Activated naive CD4-positive, alpha-beta T cell treated with anti-CD3 and anti-CD28 coated beads, Interleukin-2, amount 50 U/mL, for 24 hours (primary cell): ENCODE measurements around the gene UBALD1.
A peak's percentile ranks its signal among the peaks of the same experiment; 100 is the strongest.
"Not testable (repeated sequence)": the region's sequence is repeated elsewhere in the genome, so short reads cannot be mapped to it uniquely, and the experiment has no call there.

ENCODE experiments used
- H3K27ac Mint-ChIP-seq: one replicate; pipeline ENCODE4 v1.8.0; 2021; ENCODE audit warnings: mild to moderate bottlenecking, mixed read lengths
- H3K27me3 Mint-ChIP-seq: one replicate; pipeline ENCODE4 v1.8.0; 2021; ENCODE audit warnings: mixed read lengths
- H3K36me3 Mint-ChIP-seq: one replicate; pipeline ENCODE4 v1.8.0; 2021; ENCODE audit warnings: mixed read lengths
- H3K4me1 Mint-ChIP-seq: one replicate; pipeline ENCODE4 v1.8.0; 2021; ENCODE audit warnings: mixed read lengths
- H3K4me3 Mint-ChIP-seq: one replicate; pipeline ENCODE4 v1.8.0; 2021; ENCODE audit warnings: mild to moderate bottlenecking, mixed read lengths
- H3K9me3 Mint-ChIP-seq: one replicate; pipeline ENCODE4 v1.8.0; 2021; ENCODE audit warnings: mixed read lengths

UBALD1 gene

DNA sequence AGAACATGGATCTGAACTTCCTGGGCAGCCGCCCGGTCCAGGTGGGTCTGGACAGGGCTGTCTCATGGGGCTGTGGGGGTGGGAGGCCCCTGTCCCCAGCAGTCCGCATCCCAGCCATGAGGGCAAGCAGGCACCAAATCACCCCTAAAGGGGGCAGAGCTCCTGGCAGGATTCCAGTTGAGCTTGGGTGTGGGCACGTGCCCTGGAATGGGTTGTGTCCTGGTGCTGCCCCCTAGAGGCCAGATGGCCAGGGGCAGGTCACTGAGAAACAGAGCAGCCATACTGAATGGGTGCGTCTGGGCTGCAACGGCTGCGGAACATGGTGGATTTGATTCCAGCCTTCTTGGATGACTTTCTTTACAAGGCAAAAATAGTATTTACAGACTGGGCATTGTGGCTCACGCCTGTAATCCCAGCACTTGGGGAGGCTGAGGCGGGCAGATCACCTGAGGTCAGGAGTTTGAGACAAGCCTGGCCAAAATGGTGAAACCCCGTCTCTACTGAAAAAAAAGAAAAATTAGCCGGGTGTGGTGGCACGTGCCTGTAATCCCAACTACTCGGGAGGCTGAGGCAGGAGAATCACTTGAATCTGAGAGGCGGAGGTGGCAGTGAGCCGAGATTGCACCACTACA is 35.9 kb upstream of the UBALD1 start:
- H3K27ac Mint-ChIP-seq, H3K36me3 Mint-ChIP-seq, H3K4me3 Mint-ChIP-seq, H3K27me3 Mint-ChIP-seq, H3K9me3 Mint-ChIP-seq: not testable (repeated sequence)
- H3K4me1 Mint-ChIP-seq, result peaks cover 37% of the 10 kb centered on the region

DNA sequence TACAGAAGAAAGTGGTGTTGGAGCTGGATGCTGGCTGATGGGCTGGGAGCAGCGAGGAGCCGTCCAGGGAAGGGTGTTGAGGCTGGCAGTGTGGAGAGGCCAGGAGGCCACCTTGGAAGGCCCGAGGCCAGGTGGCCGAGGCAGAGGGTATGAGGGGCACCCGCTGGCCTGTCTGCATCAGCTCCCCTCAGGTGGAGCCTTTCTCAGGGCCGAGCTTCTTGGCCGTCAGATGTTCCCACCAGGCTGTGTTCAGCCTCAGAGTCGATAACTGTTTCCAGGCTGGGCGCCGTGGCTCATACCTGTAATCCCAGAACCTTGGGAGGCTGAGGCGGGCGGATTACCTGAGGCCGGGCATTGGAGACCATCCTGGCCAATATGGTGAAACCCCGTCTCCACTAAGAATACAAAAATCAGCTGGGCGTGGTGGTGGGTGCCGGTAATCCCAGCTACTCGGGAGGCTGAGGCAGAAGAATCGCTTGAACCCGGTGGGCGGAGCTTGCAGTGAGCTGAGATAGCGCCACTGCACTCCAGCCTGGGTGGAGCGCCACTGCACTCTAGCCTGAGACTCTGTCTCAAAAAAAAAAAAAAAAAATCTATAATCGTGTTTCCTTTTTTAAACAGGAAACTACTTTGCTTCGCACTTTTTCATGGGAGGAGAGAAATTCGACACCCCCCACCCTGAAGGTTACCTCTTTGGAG is 35.2 kb upstream of the UBALD1 start:
- H3K4me3 Mint-ChIP-seq, result no peak overlapping the region
- H3K27ac Mint-ChIP-seq, result no peak overlapping the region
- peaks cover 4% of the 10 kb centered on the region for H3K36me3 Mint-ChIP-seq
- H3K4me1 Mint-ChIP-seq, result peaks cover 41% of the 10 kb centered on the region
- H3K9me3 Mint-ChIP-seq, result no peaks in the 10 kb centered on the region
- no peaks in the 10 kb centered on the region for H3K27me3 Mint-ChIP-seq

DNA sequence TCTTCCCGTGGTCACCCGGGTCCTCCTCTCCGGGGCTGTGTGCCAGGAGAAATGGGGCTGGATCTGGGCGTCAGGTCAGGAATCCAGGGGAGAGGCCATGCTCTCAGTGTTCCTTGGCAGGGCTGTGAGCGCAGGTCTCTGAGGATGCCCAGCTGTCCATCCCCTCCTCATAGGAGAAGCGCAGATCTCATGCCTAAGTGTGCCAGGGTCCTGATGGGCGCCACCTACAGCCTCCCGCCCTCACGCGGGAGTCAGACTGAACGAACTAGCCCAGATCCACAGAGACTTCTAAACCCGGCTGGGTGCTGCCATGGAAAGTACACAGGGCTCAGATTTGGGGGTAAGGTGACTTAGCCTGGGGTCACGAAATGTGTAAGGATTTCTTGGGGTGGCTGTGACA is 34.2 kb upstream of the UBALD1 start:
- peaks cover 41% of the 10 kb centered on the region for H3K4me1 Mint-ChIP-seq

DNA sequence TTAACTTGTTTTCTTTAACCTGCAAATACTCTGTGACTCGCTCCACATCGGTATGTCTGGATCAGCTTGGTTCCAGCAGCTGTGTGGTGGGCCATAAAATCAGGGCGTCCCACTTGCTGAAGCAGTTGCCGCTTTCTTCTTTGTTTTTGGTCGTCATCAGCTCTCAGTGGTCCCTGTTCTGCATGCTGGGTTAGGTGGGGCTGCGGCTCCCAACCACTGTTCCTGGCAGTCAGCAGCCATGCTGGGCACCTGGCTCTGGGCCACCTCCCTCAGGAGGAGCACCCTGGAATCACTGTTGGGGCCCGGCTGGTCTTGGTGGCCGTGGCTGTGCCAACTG is 32.9 kb upstream of the UBALD1 start:
- Mint-ChIP-seq H3K9me3 (no peaks in the 10 kb centered on the region), H3K4me1 (peaks cover 41% of the 10 kb centered on the region), H3K4me3 (no peak overlapping the region), H3K36me3 (peaks cover 2% of the 10 kb centered on the region), H3K27me3 (no peaks in the 10 kb centered on the region), H3K27ac (peak overlapping the region; percentile 51)

More for the DNA sequence above, 34.2 kb upstream of the UBALD1 start:
- H3K36me3 Mint-ChIP-seq, result peaks cover 4% of the 10 kb centered on the region
- no peak overlapping the region for H3K4me3 Mint-ChIP-seq
- no peak overlapping the region for H3K27ac Mint-ChIP-seq
- no peaks in the 10 kb centered on the region for H3K27me3 Mint-ChIP-seq
- H3K9me3 Mint-ChIP-seq, result no peaks in the 10 kb centered on the region

DNA sequence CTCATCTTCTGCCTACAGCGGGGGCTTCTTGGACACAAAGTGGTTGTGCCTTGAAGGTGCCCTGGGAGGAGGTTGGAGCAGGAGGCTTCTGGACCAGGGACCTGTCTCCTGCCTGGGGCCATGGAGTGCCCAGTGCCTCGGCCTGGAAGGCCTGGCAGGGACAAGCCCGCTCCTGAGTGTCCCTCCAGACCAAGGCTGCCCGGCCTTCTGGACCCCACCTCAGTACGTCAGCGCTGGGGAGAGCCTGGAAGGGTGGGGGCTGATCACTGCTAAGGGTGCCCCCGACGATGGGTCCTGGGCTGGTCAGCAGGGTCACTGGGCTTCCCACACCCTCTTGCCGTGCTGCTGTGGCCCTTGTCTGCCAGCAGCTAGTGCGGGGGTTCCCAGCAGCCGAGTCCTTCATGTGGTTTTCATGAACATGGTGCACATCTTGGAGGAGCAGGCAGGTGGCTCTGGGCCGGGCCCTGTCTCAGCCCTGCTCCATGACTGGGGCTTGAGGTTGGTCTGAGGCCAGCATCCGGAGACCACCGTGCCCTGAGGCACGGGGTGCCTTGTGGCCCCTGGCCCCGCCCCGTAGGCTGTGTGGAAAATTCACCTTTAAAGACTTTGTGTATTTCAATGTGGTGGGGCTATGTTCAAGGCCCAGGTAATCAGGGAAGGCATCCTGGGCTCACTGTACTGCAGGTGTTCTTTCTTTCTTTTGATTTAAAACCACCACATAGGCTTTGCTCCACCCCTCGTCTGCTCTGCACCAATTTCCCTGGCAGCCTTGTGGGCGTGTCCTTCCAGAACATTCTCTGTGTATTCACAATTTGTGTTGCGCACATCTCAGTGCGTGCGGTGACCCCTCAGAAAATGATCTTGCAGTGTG is 32.3 kb upstream of the UBALD1 start:
- Mint-ChIP-seq H3K9me3 (no peaks in the 10 kb centered on the region), H3K27ac (peak overlapping the region; percentile 51), H3K27me3 (no peaks in the 10 kb centered on the region), H3K36me3 (peaks cover 2% of the 10 kb centered on the region), H3K4me3 (no peak overlapping the region), H3K4me1 (peaks cover 41% of the 10 kb centered on the region)

DNA sequence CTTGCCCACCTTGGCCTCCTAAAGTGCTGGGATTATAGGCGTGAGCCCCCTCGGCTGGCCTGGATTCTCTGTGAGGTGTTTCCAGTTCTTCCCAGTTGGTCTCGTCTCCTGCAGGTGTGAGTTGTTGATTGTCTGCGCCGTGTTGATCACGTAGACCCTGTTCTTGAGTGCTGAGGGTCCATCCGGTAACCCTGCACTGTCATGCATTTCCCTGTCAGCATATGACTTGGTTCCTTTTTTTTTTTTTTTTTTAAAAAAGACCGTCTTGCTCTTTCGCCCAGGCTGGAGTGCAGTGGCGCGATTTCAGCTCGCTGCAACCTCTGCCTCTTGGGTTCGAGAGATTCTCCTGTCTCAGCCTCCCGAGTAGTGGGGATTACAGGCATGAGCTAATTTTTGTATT is 27.2 kb upstream of the UBALD1 start:
- peaks cover 37% of the 10 kb centered on the region for H3K4me1 Mint-ChIP-seq
- no peaks in the 10 kb centered on the region for H3K9me3 Mint-ChIP-seq
- no peak overlapping the region for H3K4me3 Mint-ChIP-seq
- H3K36me3 Mint-ChIP-seq, result no peaks in the 10 kb centered on the region
- no peak overlapping the region for H3K27ac Mint-ChIP-seq
- no peaks in the 10 kb centered on the region for H3K27me3 Mint-ChIP-seq

DNA sequence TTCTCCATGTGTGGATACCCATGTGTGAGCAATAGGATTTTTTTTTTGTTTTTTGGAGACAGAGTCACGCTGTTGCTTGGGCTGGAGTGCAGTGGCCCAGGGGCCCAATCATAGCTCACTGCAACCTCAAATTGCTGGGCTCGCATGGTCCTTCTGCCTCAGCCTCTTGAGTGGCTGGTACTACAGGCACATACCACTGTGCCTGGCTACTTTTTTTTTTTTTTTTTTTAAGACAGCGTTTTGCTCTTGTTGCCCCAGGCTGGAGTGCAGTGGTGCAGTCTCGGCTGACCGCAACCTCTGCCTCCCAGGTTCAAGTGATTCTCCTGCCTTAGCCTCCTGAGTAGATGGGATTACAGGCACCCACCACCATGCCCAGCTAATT is 26.6 kb upstream of the UBALD1 start:
- Mint-ChIP-seq H3K36me3 (no peaks in the 10 kb centered on the region), H3K4me1 (peaks cover 32% of the 10 kb centered on the region), H3K27ac (peak overlapping the region; percentile 35), H3K27me3 (no peaks in the 10 kb centered on the region), H3K4me3 (peak overlapping the region; percentile 23), H3K9me3 (no peaks in the 10 kb centered on the region)

DNA sequence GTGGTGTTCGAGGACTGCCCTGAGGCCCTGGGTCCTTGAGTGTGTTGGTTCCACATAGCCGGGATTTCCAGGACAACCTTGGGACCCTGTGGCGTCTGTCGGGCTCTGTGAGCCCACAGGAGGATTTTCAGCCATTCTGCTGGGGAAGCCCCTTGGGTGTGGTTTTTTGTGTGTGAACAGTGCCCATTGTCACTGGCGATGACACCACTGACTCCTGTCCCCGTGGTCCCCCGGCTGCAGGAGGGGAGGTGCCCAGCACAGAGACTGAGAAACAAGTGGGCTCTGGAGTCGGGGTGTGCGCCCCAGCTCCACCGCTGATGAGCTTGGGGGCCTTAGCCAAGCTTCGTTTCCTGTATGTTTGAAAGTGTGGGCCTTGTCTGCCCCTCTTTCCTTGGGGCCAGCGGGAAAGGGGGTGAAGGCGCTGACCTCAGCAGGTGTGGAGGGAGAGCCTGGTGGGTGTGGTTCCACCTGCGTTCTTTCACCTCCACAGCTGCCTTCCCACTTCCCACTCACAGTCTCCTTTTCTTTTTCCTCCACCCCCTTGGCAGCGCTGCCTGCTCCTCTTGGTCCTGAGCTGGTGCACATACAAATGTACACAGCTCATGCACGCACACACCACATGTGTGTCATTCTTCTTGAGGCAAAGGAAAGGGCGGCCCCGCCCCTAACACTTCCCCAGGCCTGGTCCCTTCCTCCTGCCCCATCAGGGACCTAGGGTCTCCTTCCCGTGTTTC is 26.1 kb upstream of the UBALD1 start:
- Mint-ChIP-seq H3K9me3 (no peaks in the 10 kb centered on the region), H3K4me1 (peaks cover 28% of the 10 kb centered on the region), H3K27ac (no peak overlapping the region), H3K4me3 (peak overlapping the region; percentile 23), H3K27me3 (no peaks in the 10 kb centered on the region), H3K36me3 (no peaks in the 10 kb centered on the region)

DNA sequence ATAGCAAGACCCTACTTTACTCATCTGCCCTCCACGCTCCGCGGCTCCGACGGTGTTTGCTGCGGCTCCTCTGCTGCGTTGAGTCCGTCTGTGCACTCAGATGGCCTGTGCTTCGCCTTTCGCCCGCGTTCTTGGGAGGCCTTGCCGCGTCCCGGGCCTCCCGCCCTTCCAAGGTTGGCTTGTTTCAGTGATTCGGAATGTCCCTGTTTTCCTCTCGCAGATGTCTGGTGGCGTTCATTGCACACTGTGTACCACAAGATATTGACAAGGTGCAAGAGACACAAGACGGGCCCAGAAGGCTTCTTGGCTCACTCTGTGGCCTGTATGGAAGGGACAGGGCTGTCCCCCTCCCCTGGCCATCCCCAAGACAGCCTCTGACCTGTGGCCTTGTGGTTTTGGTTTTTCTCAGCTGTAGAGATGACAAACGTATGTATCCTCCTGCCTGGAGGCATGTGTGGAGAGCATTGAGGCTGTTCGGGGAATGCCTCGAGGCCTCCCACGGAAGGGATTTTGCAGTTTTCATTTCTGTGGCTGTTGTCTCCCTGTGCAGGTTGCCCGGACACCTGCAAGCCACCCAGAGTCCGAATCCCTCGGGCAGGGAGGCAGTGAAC is 25.3 kb upstream of the UBALD1 start:
- Mint-ChIP-seq H3K4me3 (no peak overlapping the region), H3K36me3 (no peaks in the 10 kb centered on the region), H3K9me3 (no peaks in the 10 kb centered on the region), H3K27ac (no peak overlapping the region), H3K4me1 (peaks cover 22% of the 10 kb centered on the region), H3K27me3 (no peaks in the 10 kb centered on the region)

DNA sequence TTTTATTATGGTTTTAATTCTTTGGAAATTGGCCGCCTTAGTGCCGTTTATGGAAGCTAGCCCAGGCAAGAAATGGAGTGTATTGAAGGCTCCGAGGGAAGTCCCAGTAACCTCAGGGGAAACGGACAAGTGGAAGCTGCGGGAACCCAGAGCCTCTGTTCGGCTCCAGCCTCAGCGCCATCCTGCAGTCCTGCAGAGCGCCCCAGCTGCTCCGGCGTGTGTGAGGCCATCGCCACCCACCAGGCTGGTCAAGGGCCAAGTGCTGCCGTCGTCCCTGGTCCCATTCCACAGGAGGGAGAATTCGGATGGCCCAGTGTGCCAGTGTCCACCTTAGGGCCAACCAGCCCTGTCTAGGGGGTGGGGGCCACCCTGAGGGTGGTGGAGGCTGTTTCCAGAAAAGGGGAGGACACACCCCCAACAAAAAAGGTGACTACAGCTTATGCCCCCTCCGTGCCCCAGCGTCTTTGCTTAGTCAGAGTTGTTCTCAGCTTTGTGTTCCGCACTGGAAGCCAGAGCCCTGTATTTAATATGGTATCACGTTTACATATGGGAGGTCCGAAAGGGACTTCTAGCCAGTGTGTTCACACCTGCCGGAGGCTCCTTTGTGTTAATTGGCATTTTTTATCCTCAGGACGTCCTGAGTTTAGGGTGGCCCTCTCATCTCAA is 22.9 kb upstream of the UBALD1 start:
- Mint-ChIP-seq H3K4me1 (peaks cover 26% of the 10 kb centered on the region), H3K9me3 (no peaks in the 10 kb centered on the region), H3K4me3 (no peak overlapping the region), H3K27ac (peak overlapping the region; percentile 46), H3K36me3 (no peaks in the 10 kb centered on the region), H3K27me3 (no peaks in the 10 kb centered on the region)

DNA sequence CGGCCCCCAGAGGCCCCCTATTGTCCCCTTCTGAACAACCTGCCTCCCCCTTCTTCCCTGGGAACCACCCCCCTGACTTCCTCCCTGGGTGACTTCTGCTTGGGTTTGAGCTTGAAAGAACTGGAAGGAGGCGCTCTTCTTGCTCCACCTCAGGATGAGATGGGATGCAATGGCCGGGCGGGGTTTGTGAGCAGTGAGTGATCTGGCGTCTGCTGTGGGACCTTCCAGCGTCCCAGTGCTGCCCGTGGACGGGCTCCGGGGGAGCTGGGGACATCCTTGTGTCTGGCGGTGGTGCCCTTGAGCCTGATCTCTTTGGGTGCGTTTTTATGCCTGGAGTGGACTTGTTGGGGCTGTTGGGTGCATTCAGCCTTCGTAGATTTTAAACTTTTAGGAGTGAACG is 21.5 kb upstream of the UBALD1 start:
- Mint-ChIP-seq H3K9me3 (no peaks in the 10 kb centered on the region), H3K4me3 (no peak overlapping the region), H3K27me3 (no peaks in the 10 kb centered on the region), H3K4me1 (peaks cover 29% of the 10 kb centered on the region), H3K36me3 (peaks cover 3% of the 10 kb centered on the region), H3K27ac (no peak overlapping the region)

DNA sequence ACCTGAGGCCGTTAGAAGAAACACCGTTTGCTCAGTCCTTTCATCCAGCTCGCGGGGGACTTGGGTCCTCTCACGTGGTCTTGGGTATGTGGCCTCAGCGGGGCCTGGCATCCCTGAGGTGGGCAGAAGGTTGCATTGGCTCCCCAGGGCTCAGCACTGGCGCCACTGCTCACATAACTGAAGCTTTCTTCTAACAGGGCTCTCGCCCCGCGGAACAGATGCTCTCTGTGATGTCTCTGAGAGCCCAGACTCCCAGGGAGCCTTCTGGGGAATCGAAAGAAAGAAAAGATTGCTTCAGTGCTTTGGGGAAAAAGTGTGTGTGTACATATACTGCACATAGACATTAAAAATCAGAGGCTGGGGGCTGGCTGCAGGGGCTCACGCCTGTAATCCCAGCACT is 20.1 kb upstream of the UBALD1 start:
- Mint-ChIP-seq H3K4me1 (peaks cover 21% of the 10 kb centered on the region), H3K27me3 (no peaks in the 10 kb centered on the region), H3K27ac (no peak overlapping the region), H3K4me3 (no peak overlapping the region), H3K9me3 (no peaks in the 10 kb centered on the region), H3K36me3 (peaks cover 6% of the 10 kb centered on the region)

DNA sequence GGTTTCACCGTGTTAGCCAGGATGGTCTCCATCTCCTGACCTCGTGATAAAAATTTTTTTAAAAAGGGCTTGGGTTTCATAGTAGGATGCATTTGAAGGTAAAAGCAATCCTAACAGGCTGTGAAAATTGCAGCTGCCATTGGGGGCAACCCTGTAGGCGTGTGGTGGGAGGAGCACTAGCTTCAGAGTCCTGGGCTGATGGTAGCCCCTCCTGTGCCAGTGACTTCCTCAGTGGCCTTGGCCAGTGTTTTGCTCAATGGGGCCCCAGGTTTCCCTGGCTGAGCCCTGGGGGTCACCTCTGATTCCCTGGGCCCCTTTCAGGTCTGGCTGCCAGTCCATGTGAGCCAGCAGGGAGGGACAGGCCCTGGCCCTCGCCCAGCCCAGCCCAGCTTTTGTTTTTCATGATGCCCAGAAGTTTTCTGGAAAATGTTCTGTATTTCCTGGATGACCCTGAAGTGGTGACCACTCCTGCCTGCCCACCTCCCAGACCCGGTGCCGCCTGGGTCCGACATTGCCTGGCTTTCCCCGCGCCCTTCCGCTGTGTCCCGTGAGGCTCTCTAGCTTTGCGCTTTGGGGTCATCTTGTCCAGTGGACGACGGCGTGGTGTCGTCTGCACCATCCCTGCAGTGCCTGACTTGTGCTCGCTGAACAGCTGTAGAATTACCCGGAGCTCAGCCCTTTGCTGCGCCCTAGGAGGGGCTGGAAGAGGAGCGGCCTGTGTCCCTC is 19.4 kb upstream of the UBALD1 start:
- Mint-ChIP-seq H3K27ac (no peak overlapping the region), H3K9me3 (no peaks in the 10 kb centered on the region), H3K27me3 (no peaks in the 10 kb centered on the region), H3K36me3 (peaks cover 6% of the 10 kb centered on the region), H3K4me1 (peaks cover 20% of the 10 kb centered on the region), H3K4me3 (no peak overlapping the region)

DNA sequence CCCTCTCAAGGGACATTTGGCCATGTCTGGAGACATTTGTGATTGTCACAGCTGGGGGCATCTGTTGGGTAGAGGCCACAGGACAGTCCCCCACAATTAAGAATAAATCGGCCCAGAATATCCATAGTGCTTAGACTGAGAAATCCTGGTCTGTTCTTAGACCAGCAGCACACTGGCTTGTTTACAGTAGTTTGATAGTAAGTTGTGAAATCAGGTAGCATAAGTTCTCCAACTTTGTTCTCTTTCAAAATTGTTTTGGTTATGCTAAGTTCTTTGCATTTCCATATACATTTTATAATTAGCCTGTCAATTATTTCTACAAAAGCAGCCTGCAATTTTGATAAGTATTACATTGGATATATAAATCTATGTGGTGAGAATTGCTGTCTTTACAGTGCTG is 16.8 kb upstream of the UBALD1 start:
- H3K4me3 Mint-ChIP-seq, result no peak overlapping the region
- H3K27ac Mint-ChIP-seq, result no peak overlapping the region
- peaks cover 29% of the 10 kb centered on the region for H3K4me1 Mint-ChIP-seq
- H3K27me3 Mint-ChIP-seq, result no peaks in the 10 kb centered on the region
- H3K36me3 Mint-ChIP-seq, result peaks cover 6% of the 10 kb centered on the region
- no peaks in the 10 kb centered on the region for H3K9me3 Mint-ChIP-seq
